A549 (cell line): ENCODE results near the gene RASSF3. TPM values are rescaled to one million over a fixed set of nuclear protein-coding genes. Genes with fewer than 3 reads are reported as not detected.
"Not testable (repeated sequence)": the region's sequence is repeated elsewhere in the genome, so short reads cannot be mapped to it uniquely, and the experiment has no call there.

Experiments used
- ATAC-seq, 2 experiments: fragments of 200-7000 bp in 1 of 2; fragments of >200 bp in 1 of 2; cut with Nextera tagmentation in 1 of 2; cut with Tn5 transposase in 1 of 2; 3 replicates each; pipeline versions ENCODE4 v1.8.0 to v1.9.1; 2018 to 2020; ENCODE audit warnings: mild to moderate bottlenecking in 1 of 2, moderate library complexity in 1 of 2
- CTCF ChIA-PET: fragments of 300-600 bp; sonication (Branson Sonifier 250); formaldehyde crosslinking; extraction: SDS; loops from one replicate; lab custom pipeline; 2021; ENCODE audit warnings: antibody characterized with exemption, inconsistent platforms; lab: Yijun Ruan, JAX
- POLR2A ChIA-PET: fragments of 350-600 bp; formaldehyde crosslinking; extraction: SDS; loops from one replicate; lab custom pipeline; 2021; ENCODE audit warnings: antibody characterized with exemption, inconsistent platforms; lab: Yijun Ruan, JAX
- DNase-seq, 2 experiments: peaks; one replicate each; pipeline versions ENCODE4 v3.0.0 to v3.0.0-alpha.2; 2011 to 2016; ENCODE audit warnings: low read depth in 1 of 2, low spot score in 1 of 2
- FAIRE-seq: peaks from 2 replicates; lab custom pipeline; 2011; peaks lifted over from hg19 to GRCh38; lab: Jason Lieb, UNC
- H3K27ac ChIP-seq, 2 experiments: fragments of >200 bp; sonication (Bioruptor Twin); formaldehyde crosslinking; 3 replicates each; pipeline ENCODE4 v1.5.1; 2016 to 2017
- H3K4me1 ChIP-seq: fragments of >200 bp; sonication (Bioruptor Twin); formaldehyde crosslinking; 3 replicates; pipeline ENCODE4 v1.6.1; 2016
- H3K4me2 ChIP-seq: fragments of >200 bp; sonication (Bioruptor Twin); formaldehyde crosslinking; 3 replicates; pipeline ENCODE4 v1.6.1; 2016
- H3K4me3 ChIP-seq: fragments of >200 bp; sonication (Bioruptor Twin); formaldehyde crosslinking; 3 replicates; pipeline ENCODE4 v1.5.1; 2016
- H3K9me3 ChIP-seq: fragments of >200 bp; sonication (Bioruptor Twin); formaldehyde crosslinking; 3 replicates; pipeline ENCODE4 v1.6.1; 2016
- CHD4 ChIP-seq: fragments of 200-600 bp; sonication (generic); IDR thresholded peaks from 2 replicates; pipeline ENCODE4 v1.6.1; 2016; ENCODE audit warnings: antibody characterized with exemption, mild to moderate bottlenecking, borderline replicate concordance
- FOSB ChIP-seq: fragments of 250-450 bp; sonication (Bioruptor Pico); IDR thresholded peaks from 2 replicates; pipeline ENCODE4 v1.5.0; 2020; ENCODE audit warnings: mild to moderate bottlenecking, moderate library complexity
- FOSL2 ChIP-seq, 2 experiments: fragments of 450-650 bp in 1 of 2; fragments of >200 bp in 1 of 2; sonication (Bioruptor Twin) in 1 of 2; formaldehyde crosslinking; IDR thresholded peaks; 2 replicates each; pipeline versions ENCODE4 v1.5.0 to v1.6.1; 2016 to 2020; ENCODE audit warnings: mild to moderate bottlenecking in 1 of 2, moderate library complexity in 1 of 2
- FOXS1 ChIP-seq: fragments of 250-450 bp; sonication (Bioruptor Pico); IDR thresholded peaks from 2 replicates; pipeline ENCODE4 v1.5.0; 2020; ENCODE audit warnings: mild to moderate bottlenecking, moderate library complexity
- JUN ChIP-seq, 2 experiments: fragments of >200 bp; sonication (Bioruptor Twin); formaldehyde crosslinking; IDR thresholded peaks; 2 replicates in 1 of 2; 3 replicates in 1 of 2; pipeline ENCODE4 v1.6.1; 2016 to 2017
- KDM1A ChIP-seq: fragments of 200-600 bp; sonication (generic); IDR thresholded peaks from 2 replicates; pipeline ENCODE4 v1.6.1; 2016; ENCODE audit warnings: low read depth, mild to moderate bottlenecking
- MAZ ChIP-seq: fragments of 150-350 bp; IDR thresholded peaks from 2 replicates; pipeline ENCODE4 v1.6.1; 2014; ENCODE audit warnings: antibody characterized with exemption, low read depth, low read length, borderline replicate concordance
- NR3C1 ChIP-seq: fragments of >200 bp; sonication (Bioruptor Twin); formaldehyde crosslinking; IDR thresholded peaks from 3 replicates; pipeline ENCODE4 v1.6.1; 2017
- RARB ChIP-seq: fragments of 250-450 bp; sonication (Bioruptor Pico); IDR thresholded peaks from 2 replicates; pipeline ENCODE4 v1.8.0; 2021; ENCODE audit warnings: mild to moderate bottlenecking, moderate library complexity
- TFCP2L1 ChIP-seq: fragments of 250-450 bp; sonication (Bioruptor Pico); IDR thresholded peaks from 2 replicates; pipeline ENCODE4 v1.5.0; 2021; ENCODE audit warnings: mild to moderate bottlenecking
- WGBS: methylation state at CpG from one replicate; pipeline ENCODE4 v1.1.6; 2017; ENCODE audit errors: missing lambda C conversion rate; 5-methylcytosine and 5-hydroxymethylcytosine counted together
- polyA plus RNA-seq, 4 experiments: library from polyadenylated mRNA; depleted of rRNA in 3 of 4; stranded (reverse); fragments of >200 nt; fragmentation: RNase III in 1 of 4; extraction: RNeasy Plus Mini Kit Qiagen cat#74134 plus additional on column Dnase treatment in 1 of 4; gene quantifications; 2 replicates in 3 of 4; 3 replicates in 1 of 4; pipeline ENCODE4 v1.2.3, GENCODE V29; 2011 to 2017
- TF ChIP-seq, protein P1 (sequence below): fragments of 150-350 bp; IDR thresholded peaks from 2 replicates; pipeline ENCODE4 v1.6.1; 2014; ENCODE audit warnings: low read depth, mild to moderate bottlenecking, low read length
- TF ChIP-seq, protein P2 (sequence below): fragments of >200 bp; sonication (Bioruptor Twin); formaldehyde crosslinking; IDR thresholded peaks from 2 replicates; pipeline ENCODE4 v1.6.1; 2016
- TF ChIP-seq, protein P3 (sequence below): fragments of >200 bp; sonication (Bioruptor Twin); formaldehyde crosslinking; IDR thresholded peaks from 3 replicates; pipeline ENCODE4 v1.6.1; 2016
- TF ChIP-seq, protein P4 (sequence below): IDR thresholded peaks from 2 replicates; pipeline ENCODE4 v1.6.1; 2012

RASSF3 gene
- polyA plus RNA-seq, 2 of the 4 experiments (the other 2 are of a cell fraction): 19.7 to 35.4 TPM

DNA sequence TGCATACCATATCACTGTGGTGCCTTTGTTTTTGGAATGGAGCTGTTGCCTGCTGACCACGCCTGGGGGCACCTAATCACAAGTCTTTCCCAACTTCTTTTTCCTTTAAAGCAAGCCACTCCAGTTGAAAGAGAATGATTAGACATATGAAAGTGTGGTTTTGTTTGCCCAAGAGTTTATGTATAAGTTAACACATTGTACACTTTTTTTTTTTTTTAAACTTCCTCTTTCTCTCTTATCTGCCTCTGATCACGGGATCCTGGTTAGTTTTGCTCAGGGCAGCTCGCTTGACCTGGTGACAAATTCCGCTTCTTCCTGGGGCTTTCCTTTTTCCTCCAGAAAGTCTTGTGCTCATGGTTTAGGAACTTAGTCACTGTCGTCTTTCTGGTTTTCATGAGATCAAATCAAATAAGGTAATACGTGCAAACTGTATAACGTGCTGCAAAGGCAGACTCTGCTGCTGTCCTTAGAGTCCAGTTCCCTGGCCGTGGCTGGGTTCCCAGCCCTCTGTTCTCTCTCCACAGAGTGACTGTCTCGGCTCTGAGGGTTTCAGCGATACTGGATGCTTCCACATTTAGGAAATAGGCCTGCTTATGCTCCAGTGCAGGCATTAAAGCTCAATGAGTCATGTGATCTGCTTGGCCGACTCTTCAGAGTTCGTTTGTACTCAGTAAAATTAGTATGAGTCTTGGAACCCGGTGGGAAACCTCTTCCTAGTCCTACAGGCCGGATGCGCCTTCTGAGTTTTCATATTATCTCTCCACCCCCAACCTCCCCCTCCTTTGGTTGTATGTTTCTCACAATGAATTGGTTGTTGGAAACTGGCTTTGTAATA lies 15.2 kb downstream of the RASSF3 start (continued):
- TF ChIP-seq, protein P1, sequence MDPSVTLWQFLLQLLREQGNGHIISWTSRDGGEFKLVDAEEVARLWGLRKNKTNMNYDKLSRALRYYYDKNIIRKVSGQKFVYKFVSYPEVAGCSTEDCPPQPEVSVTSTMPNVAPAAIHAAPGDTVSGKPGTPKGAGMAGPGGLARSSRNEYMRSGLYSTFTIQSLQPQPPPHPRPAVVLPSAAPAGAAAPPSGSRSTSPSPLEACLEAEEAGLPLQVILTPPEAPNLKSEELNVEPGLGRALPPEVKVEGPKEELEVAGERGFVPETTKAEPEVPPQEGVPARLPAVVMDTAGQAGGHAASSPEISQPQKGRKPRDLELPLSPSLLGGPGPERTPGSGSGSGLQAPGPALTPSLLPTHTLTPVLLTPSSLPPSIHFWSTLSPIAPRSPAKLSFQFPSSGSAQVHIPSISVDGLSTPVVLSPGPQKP: no peak

DNA sequence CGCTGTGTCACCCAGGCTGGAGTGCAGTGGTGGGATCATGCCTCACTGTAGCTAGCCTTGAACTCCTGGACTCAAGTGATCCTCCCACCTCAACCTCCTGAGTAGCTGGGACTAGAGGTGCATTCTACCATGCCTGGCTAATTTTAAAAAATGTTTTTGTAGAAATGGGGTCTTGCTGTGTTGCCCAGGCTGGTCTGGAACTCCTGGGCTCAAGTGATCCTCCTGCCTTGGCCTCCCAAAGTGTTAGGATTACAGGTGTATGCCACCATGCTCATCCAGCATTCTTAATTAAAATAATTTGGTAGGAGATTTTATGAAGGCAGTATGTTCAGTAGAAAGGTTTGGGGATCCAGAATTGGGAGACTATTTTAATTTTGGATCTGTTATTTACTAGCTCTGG lies 16.3 kb downstream of the RASSF3 start:
- WGBS: 96% methylated on average over 1 of the region's 1 CpG
- Histone ChIP-seq H3K4me2 (peak overlapping the region; percentile 77), H3K4me1 (peaks cover 59% of the 10 kb centered on the region), H3K27ac (peak overlapping the region; percentile 86 to 93)
- ATAC-seq, POLR2A ChIA-PET, FAIRE-seq, DNase-seq, H3K9me3 ChIP-seq, H3K4me3 ChIP-seq: not testable (repeated sequence)
- CTCF ChIA-PET: interaction anchor here (0.7 to 1.2 kb wide), 4 partner anchors 10 to 71 kb away, joined by 3 to 5 read pairs (median 3); no protein-coding TSS in a partner anchor

DNA sequence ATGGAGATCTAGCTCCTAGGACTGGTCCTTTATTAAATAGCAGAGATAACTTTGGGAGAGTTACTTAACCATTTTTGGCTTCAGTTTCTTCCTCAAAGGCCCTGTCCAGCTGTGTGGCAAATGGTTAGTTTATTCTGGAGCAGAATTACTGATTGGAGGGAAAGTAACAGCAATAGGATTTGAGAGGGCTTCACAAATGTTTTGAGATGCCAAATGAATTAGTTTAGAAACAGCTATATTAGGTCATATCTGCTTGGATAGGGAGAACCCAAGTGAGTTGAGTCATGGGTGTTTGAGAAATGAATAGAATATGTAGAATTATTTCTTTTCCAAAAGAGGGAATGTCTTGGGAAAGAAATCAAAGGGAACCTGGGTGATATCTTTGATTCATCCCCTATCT lies 17.5 kb downstream of the RASSF3 start:
- Histone ChIP-seq H3K4me1 (peaks cover 50% of the 10 kb centered on the region), H3K27ac (peak overlapping the region; percentile 75 to 86), H3K4me3 (no peak overlapping the region), H3K4me2 (peak overlapping the region; percentile 77), H3K9me3 (peaks cover 7% of the 10 kb centered on the region)
- TF ChIP-seq FOSB (CRISPR knock-in tag) (no peak), FOSL2 (IDR thresholded peaks at IDR 0.05) (no peak), FOSL2 (CRISPR knock-in tag; IDR thresholded peaks at IDR 0.05) (peak; percentile 31; the same call in 1 of the 2 replicates)
- TF ChIP-seq, protein P2, sequence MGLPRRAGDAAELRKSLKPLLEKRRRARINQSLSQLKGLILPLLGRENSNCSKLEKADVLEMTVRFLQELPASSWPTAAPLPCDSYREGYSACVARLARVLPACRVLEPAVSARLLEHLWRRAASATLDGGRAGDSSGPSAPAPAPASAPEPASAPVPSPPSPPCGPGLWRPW: no peak
- TF ChIP-seq, protein P3, sequence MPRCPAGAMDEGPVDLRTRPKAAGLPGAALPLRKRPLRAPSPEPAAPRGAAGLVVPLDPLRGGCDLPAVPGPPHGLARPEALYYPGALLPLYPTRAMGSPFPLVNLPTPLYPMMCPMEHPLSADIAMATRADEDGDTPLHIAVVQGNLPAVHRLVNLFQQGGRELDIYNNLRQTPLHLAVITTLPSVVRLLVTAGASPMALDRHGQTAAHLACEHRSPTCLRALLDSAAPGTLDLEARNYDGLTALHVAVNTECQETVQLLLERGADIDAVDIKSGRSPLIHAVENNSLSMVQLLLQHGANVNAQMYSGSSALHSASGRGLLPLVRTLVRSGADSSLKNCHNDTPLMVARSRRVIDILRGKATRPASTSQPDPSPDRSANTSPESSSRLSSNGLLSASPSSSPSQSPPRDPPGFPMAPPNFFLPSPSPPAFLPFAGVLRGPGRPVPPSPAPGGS: no peak
- FAIRE-seq (no peak), DNase-seq (peak in 1 of 2 experiments; percentile 13), ATAC-seq (no peak)
- ChIA-PET POLR2A (no interaction called here), CTCF (interaction anchor here (0.7 to 1.2 kb wide), 5 partner anchors 8 to 78 kb away, joined by 3 to 5 read pairs (median 3); no protein-coding TSS in a partner anchor)

DNA sequence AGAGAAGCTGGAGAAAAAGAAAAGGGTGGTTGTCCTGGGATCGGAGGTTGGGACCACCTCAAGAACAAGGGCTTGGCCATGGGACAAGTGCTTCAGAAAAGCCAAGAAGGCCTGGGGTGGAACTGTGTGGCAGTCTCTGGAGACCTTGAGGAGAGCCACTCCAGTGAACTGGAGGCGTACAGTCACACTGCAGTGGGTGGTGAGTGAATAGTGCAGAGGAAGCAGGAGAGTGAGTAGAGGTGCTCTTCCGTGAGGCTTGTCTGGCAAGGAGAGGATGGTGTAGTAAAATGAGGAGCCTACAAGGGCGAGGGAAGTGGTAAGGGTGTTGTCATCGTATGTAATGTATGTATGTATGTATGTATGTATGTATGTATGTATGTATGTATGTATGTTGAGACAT lies 20.9 kb downstream of the RASSF3 start:
- 97% methylated on average over 5 of the region's 5 CpGs for WGBS
- ATAC-seq (no peak), FAIRE-seq (no peak), DNase-seq (no peak)
- H3K27ac ChIP-seq: peak overlapping the region in 1 of 2 experiments; percentile 28; a peak in 1 of 6 replicates
- peaks cover 45% of the 10 kb centered on the region for H3K4me1 ChIP-seq
- CTCF ChIA-PET: interaction anchor here (1.1 kb wide), 1 partner anchor 10 kb away, joined by 3 read pairs; no protein-coding TSS in a partner anchor
- peaks cover 17% of the 10 kb centered on the region for H3K9me3 ChIP-seq
- POLR2A ChIA-PET: no interaction called here
- H3K4me2 ChIP-seq: no peak overlapping the region
- no peak overlapping the region for H3K4me3 ChIP-seq
- TF ChIP-seq FOXS1 (CRISPR knock-in tag): no peak
- TF ChIP-seq, protein P1: no peak
- TF ChIP-seq, protein P4, sequence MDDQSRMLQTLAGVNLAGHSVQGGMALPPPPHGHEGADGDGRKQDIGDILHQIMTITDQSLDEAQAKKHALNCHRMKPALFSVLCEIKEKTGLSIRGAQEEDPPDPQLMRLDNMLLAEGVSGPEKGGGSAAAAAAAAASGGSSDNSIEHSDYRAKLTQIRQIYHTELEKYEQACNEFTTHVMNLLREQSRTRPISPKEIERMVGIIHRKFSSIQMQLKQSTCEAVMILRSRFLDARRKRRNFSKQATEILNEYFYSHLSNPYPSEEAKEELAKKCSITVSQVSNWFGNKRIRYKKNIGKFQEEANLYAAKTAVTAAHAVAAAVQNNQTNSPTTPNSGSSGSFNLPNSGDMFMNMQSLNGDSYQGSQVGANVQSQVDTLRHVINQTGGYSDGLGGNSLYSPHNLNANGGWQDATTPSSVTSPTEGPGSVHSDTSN: no peak
- no peak for TF ChIP-seq CHD4
- TF ChIP-seq JUN (IDR thresholded peaks at IDR 0.05): no peak
- TF ChIP-seq RARB (CRISPR knock-in tag): no peak
- no peak for TF ChIP-seq MAZ
- TF ChIP-seq NR3C1: no peak
- no peak for TF ChIP-seq KDM1A
- no peak for TF ChIP-seq TFCP2L1 (CRISPR knock-in tag)
